ENCODE data around the gene NAA80.

DNA sequence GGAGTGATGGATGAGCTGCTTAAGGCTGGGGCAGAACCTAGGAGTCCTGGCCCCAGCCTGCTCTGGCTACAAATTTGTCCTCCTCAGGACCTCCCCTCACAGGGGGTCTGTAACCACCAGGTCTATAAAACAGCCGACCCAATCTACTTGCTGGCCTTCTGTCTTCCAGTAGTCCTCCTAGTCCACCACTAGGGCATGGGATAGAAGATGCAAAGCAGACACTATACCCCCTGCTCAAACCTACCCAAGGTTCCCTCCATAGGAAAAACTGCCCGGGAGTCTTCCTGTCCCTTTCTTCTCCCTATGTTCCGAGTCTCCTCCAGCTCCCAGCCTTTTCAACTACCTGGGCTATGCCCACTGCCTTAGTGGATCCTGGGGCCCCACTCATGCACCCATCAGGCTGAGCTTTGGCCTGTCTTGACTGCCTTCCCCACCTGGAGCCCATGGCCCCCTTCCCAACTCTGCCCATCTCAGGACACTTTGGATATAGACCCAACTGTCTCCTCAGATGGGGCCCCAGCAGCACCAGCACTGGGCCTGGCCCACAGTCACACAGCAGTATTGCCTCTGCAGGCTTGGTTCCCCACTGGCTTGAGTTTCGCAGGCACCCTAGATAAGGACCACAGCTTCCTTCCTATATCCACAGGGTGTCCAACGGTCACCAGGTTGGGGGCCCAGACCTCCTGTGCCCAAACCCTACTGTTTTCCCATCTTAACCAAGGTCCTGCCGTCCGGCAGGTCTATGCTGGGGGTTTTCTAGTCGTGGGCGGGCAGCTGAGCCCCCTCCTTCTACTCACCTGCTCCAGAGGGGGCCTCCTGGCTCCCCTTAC is 1.1 kb downstream of the NAA80 start:
- TF ChIP-seq, protein P1, sequence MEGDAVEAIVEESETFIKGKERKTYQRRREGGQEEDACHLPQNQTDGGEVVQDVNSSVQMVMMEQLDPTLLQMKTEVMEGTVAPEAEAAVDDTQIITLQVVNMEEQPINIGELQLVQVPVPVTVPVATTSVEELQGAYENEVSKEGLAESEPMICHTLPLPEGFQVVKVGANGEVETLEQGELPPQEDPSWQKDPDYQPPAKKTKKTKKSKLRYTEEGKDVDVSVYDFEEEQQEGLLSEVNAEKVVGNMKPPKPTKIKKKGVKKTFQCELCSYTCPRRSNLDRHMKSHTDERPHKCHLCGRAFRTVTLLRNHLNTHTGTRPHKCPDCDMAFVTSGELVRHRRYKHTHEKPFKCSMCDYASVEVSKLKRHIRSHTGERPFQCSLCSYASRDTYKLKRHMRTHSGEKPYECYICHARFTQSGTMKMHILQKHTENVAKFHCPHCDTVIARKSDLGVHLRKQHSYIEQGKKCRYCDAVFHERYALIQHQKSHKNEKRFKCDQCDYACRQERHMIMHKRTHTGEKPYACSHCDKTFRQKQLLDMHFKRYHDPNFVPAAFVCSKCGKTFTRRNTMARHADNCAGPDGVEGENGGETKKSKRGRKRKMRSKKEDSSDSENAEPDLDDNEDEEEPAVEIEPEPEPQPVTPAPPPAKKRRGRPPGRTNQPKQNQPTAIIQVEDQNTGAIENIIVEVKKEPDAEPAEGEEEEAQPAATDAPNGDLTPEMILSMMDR (IDR thresholded peaks at IDR 0.05) = peak; percentile 16
- no peak for TF ChIP-seq EZH2 (IDR thresholded peaks at IDR 0.05)
